GM12872 (cell line): Measurements from ENCODE around the gene PLAAT3.

ENCODE experiments used
- CTCF ChIP-seq: IDR thresholded peaks from 3 replicates; pipeline ENCODE4 v1.5.1; 2011; ENCODE audit warnings: low read depth, mild to moderate bottlenecking, low read length, moderate library complexity; ENCODE audit not compliant: insufficient read depth

Gene PLAAT3

GRCh38 chr11:63613517-63614135 is 607 bp downstream of the PLAAT3 start:
- no peak for TF ChIP-seq CTCF

GRCh38 chr11:63612181-63612580 is 2.1 kb downstream of the PLAAT3 start:
- TF ChIP-seq CTCF: no peak

DNA sequence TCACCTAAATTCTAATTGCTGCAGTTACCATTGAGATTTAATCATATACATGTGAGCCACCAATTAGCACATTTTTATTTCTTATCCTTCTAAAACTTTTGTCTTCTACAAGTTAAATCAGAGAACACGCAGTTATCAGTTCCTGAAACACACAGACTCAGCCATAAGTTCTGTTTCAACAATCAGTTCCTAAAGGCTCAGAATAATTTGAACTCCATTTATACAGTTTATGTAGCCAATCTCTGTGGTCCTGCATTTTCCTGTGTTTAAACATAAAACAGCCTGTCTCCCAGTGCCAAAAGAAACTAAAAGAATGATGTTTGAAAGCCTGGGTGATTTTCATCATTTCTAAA is 2.9 kb downstream of the PLAAT3 start:
- no peak for TF ChIP-seq CTCF

DNA sequence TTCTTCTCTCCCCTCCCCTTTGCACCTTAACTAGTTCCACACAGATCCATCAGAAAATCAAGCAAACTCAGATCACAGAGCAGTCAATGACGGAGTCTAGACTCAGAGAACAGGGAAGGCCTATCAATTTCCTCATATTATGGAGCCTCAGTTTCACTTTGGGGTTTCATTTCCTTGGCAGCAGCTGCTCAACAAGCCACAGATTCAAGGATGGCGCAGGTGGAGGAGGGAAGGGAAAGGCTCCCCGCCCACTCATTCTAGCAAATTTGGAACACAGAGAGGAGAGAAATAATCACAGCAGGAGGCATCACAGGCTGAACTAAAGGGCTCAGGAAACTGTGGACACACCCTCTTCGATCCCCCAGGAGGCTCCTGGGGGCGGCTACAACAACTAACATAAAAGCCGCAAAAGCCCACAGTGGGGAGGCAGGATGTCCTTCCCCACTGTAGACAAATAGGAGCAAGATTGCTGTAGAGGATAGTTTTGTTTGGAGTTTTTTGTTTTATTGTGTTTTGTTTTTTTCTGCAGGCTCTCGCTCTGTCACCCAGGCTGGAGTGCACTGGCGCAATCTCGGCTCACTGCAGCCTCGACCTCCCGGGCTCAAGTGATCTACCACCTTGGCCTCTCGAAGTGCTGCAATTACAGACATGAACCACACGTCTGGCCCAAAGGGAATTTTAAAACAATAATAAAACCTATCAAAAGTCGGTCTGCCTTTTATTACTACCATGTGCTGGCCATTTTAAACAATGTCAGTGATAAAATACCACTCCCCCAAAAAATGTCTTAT is 3.4 kb downstream of the PLAAT3 start:
- TF ChIP-seq CTCF: no peak

DNA sequence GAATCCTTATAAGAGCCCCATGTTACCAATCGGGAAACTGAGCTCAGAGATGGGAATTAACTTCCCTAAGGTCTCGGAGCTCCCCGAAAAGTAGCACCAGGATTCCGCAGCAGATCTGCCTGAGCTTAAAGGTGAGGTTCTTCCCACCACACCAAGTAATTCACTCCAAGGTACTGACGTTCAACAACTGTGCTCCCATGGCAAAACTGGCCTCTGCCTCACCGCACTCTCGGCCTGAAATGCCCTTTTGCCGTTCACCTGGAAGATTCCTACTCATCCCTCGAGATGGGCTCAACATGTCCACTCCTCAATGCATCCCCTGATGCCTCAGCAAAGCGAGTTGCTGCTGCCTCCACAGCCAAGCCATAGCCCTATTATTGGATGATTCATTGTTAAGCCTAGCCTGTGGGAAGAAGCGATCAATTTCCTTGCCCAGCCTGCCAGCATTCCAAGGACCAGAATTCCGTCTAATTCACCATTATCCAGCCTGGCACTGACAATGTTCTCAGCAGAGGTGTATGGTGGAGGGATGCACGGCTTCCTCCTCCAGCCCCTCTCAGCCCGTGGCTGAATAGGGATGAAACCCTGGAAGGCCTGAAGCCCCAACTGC is 4.2 kb downstream of the PLAAT3 start:
- TF ChIP-seq CTCF: no peak

- no peak for TF ChIP-seq CTCF
Observed at GRCh38 chr11:63609536-63609935, 4.7 kb downstream of the PLAAT3 start.
